Stimulated activated CD4-positive, alpha-beta T cell treated with anti-CD3 and anti-CD28 coated beads, Interleukin-12 subunit alpha, Interleukin-12 subunit beta, amount 100 ng/mL, for 48 hours (primary cell): ENCODE measurements around the gene ABCD2.
"Not testable (repeated sequence)": the region's sequence is repeated elsewhere in the genome, so short reads cannot be mapped to it uniquely, and the experiment has no call there.

Experiments
- DNase-seq, 3 donors: peaks; one replicate each; pipeline ENCODE4 v3.0.0-alpha.2; 2020; ENCODE audit warnings: low read depth in 2 of 3, low spot score in 1 of 3

ABCD2 gene

DNA sequence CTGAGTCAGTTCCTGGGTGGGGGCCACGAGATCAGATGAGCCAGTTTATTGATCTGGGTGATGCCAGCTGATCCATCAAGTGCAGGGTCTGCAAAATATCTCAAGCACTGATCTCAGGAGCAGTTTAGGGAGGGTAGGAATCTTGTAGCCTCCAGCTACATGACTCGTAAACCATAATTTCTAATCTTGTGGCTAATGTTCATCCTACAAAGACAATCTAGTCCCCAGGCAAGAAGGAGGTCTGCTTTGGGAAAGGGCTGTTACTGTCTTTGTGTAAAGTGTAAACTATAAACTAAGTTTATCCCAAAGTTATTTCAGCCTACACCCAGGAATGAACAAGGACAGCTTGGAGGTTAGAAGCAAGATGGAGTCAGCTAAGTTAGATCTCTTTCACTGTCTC is 75.4 kb downstream of the ABCD2 start:
- DNase-seq = not testable (repeated sequence)

GRCh38 chr12:39541471-39541870 is 78.1 kb downstream of the ABCD2 start:
- no peak for DNase-seq

DNA sequence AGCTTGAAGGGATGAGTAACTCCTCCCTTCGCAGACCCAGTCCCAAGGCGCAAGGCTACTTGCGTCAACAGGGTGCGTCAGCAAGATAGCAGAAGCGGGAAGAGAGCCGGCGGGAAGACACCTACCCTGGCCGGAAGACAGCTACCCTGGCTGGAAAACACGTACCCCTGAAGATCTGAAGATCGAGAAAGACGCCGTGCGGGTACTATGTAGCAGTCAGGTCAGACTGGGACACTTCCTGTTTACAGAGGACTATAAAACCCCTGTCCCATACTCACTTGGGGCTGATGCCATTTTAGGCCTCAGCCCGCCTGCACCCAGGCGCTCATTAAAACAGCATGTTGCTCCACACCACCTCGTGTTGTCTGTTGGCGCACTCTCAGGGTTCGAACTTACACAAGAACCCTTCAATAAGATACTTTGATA is 80.9 kb downstream of the ABCD2 start:
- no peak for DNase-seq

- DNase-seq = no peak
These were observed 85.7 kb downstream of the ABCD2 start for GRCh38 chr12:39533951-39534350.

- no peak for DNase-seq
These were observed 87.2 kb downstream of the ABCD2 start for GRCh38 chr12:39532448-39532847.

- DNase-seq = no peak
These were observed 92.6 kb downstream of the ABCD2 start for GRCh38 chr12:39526974-39527373.

GRCh38 chr12:39522167-39522566 is 97.4 kb downstream of the ABCD2 start:
- DNase-seq = not testable (repeated sequence)

GRCh38 chr12:39510001-39510400 is 109.6 kb downstream of the ABCD2 start:
- no peak for DNase-seq

DNA sequence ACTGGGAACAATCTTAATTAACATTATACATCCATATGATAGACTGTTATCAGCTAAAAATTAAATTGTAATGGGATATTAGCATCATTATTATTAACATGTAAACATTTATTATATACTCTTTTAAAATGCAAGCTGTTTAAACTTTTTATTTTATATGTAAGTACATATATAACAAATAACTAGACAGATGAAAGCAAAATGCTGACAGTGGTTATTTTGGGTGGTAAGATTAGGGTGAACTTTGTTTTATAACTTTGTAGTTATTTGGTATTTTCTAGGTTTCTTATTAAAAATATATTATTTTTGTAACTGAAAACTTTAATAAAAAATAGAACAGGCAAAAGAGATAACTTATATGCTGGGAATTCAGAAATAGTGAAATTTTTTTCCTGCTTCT is 114.0 kb downstream of the ABCD2 start:
- DNase-seq = no peak

- no peak for DNase-seq
These were observed 114.6 kb downstream of the ABCD2 start for GRCh38 chr12:39505023-39505422.

DNA sequence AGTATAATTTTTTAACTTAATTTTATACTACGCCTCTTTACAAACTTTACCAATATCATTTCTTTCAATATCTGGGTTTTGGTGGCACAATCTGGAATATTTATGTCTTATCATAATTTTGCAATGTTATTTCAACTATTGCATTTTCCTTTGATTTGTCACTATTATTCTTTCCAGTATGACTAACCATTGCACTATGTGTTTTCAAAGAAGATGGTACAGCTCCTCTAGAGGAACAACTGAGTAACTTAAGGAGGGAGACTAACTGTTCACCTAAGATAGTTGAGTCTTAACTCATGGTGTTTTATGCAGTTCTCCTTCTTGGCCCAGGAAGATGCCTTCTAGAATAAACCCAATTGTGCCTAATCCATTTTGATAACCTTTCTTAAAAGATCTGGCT is 116.2 kb downstream of the ABCD2 start:
- no peak for DNase-seq

DNA sequence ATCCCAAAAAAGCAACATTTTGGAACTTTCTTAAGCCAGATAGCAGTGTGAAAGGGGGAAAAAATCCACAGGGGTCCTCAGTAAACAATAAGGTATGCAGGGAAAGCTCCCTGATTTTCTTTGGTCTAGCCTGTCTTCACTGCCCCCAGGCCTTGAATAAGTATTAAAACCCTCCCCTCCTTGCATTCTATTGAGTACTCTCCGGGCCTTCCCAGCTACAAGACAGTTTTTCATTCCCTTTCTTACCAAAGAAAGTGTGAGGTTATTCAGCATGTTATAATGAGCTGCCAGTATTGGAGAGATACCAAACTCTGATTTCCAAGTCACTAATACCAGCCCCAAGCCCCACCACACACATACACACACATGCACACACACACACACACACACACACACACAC is 116.9 kb downstream of the ABCD2 start:
- no peak for DNase-seq
